Stromal cell of bone marrow (primary cell): ENCODE data around the gene CAMKMT.
"Not testable (repeated sequence)": the region's sequence is repeated elsewhere in the genome, so short reads cannot be mapped to it uniquely, and the experiment has no call there.

Source experiments
- DNase-seq: peaks from one replicate; pipeline ENCODE4 v3.0.0-alpha.2; 2012; ENCODE audit warnings: low read depth

Gene CAMKMT

DNA sequence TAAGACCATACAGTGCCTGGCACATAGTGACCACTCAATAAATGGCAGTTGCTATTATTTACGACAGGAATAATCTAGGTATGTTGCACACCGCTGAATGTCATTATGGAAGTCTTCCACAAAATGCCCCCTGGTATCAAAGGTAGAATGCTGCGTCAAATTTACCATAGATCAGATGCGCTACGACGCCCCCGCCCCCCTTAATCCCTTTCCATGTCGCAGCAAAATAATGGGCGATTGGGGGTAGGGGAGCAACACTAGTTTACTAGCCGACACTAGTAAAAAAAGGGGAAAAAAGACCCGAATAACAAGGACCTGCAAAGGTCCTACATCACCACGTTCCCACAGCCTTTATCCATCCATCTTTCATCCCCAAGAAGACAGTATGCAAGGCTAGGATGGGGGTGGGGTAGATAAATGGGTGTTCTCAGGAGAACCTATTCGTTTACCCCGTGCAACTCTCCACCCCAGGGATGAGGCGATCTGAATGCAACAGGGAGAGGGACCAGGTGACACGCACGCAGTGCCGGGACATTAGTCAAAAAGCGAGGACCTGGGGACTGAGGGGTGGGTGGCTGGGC is 908 bp upstream of the CAMKMT start:
- DNase-seq = peak; percentile 14

DNA sequence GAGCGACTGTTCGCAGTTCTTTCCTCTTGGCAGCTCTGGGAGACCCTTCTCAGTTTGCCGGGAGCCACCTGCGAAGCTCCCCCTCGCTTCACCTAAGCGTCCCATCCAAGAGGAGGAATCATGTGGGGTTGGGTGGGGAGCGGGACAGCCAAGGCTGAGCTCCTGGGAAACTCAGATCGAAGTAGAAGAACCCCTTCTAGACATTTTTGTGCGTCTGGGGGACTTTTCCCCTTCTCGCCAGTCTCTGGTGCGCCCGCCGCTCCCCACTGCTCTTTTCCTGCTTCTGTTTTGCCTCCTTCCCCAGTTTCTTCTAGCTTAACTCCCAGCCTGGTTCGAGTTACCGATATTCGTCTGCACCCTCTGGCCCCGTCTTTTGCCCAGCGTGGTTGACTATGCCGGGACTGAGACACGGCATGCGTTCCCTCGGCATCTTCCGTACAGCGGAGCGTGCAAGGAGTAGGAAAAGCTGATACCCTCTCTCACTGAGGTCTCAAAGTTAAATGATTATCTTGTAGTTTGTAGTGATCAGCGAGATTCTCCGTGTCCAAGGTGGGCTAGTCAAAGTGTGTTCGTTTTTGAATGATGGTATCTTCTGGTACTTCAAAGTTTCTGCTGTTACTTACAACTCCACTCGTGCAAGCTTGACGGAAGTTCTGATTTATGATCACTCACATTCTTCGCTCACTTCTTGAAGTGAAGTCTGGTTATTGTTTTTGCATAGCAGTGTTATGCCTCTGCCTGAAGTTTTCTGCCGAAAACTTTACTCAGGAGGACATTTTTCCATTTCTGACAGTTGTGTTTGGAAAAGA is 664 bp downstream of the CAMKMT start:
- DNase-seq = peak; percentile 25

DNA sequence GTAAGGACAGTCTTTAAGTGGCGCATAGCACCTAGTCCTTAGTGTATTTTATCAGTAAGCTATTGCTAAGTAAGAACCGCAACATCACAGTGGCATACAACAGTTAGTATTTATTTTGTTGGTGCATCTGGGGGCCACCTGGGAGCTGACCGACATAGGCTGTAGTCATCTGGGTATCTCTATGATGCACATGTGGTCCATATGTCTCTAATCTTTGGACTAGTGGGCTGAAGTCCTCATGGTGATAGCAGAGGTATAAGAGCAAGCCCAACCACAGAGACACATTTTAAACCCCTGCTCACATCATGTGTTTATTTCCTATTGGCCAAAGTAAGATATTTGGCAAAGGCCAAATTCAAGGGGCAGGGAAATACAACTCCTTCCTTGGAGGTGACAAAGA is 2.9 kb downstream of the CAMKMT start:
- no peak for DNase-seq

DNA sequence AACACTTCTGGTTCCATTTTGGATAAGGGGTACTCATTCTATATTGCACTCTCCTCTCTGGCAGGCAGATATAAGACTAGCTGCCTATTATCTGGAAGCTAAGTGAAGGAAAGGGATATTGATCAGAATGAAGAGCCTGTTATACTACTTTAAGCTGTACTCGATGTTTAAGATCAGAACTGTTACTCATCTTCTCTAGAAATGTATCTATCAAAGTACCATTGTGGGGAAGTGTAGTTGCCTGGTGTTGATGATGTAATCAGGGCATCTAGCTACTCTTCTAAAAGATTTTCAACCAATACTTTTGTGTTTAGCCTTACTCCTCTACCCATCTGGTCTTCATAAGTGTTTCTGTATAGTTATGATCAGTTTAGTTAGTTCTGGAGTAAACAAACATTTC is 5.8 kb downstream of the CAMKMT start:
- DNase-seq = no peak

DNA sequence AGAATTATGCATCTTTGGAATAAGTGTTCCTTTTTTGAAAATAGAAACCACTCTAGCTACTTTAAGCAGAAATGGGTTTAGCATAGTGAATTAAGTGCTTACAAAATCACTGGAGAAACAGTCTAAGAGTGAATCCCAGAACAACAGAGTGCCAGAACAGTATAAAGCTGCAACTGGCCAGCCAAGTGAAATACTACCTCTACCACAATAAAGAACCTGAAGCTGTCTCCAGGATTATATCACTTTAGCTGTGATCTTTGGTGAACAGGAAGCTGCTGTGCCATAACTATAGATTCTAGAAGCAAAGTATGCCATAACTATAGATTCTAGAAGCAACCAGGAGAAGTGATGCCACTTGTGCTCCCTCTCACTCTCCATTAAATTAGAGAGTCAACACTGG is 7.6 kb downstream of the CAMKMT start:
- no peak for DNase-seq

DNA sequence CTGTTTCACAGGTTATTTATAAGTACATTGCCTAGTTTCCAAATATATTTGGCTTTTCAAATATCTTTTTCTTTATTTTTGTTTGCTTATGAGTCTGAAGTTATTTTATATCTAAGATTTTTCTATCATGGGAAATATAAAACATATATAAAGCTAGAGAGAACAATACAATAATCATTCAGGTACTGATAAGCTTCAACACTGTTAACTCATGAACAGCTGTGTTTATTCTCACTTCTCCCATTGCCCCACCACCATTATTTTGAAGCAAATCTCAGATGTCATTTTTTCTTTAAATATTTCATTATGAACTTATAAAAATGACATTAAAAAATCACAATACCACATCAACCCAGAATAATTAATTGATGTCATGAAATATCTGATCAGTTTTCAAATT is 9.7 kb downstream of the CAMKMT start:
- no peak for DNase-seq

DNA sequence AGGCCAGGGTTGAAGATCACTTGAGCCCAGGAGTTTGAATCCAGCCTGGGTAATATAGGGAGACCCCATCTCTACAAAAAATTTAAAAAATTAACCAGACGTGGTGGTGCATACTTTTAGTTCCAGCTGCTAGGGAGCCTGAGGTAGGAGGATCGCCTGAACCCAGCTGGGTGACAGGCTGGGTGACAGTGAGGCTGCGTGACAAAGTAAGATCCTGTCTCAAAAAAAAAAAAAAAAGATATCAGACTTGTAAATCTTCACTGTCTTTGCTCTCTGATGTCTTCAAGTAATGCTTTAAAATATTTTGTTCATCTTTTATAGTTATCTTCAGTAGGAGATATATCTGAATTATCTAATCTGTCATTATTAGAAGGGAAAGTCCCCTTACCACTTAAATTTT is 10.5 kb downstream of the CAMKMT start:
- no peak for DNase-seq

DNA sequence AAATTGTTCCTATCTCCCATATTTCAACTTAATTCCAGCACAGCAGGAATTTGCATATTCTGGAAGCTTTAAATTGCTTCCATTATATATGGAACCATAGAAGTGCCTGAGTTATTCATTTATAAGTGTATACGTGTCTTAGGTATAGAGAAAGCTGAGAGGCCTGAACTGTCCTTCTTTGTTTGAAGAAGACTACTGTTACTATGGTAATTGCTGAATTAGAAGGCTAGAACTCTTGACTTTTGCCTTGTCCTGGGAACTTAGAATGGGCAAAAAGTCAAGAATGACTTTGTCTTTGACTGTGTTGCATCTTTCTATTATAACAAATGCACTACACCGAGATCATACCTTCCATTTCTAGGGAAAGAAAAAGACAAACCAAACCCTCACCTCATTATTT is 15.7 kb downstream of the CAMKMT start:
- no peak for DNase-seq

DNA sequence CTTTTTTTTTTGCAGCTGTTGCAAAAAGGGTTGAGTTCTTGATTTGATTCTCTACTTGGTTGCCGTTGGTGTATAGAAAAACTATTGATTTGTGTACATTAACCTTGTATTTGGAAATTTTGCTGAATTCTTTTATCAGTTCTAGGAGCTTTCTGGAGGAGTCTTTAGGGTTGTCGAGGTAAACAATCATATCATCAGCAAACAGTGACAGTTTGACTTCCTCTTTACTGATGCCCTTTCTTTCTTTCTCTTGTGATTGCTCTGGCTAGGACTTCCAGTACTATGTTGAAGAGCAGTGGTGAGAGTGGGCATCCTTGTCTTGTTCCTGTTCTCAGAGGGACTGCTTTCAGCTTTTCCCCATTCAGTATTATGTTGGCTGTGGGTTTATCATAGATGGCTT is 23.5 kb downstream of the CAMKMT start:
- not testable (repeated sequence) for DNase-seq

DNA sequence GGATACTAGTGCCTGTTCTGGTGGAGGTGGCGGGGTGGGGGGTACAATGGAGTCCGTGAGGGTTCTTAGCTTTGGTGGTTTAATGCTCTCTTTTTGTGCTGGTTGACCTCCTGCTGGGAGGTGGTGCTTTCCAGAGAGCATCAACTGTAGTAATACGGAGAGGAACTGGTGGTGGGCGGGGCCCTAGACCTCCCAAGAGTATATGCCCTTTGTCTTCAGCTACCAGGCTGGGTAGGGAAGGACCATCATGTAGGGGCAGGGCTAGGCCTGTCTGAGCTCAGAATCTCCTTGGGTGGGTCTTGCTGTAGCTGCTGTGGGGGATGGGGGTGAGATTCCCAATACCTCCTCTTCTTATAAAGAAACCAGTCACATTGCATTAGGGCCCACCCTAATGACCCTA is 27.1 kb downstream of the CAMKMT start:
- DNase-seq = no peak

DNA sequence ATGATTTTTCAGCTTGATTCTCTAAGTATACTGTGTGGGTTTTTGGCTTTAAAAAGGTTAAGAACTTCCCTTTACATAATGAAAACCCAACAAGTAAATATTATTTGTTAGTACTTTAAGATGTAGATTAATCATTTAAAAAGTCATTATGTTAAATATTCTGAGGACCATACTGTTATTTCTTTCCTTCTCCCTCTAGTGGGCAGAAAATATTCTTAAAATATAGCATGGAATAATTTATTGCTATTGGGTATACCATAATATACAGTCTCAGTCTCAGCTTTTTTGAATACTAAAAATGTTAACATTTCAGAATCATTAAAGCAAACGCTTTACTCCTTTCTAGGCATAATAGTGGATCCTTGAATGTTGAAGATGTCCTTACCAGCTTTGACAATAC is 28.1 kb downstream of the CAMKMT start:
- no peak for DNase-seq

DNA sequence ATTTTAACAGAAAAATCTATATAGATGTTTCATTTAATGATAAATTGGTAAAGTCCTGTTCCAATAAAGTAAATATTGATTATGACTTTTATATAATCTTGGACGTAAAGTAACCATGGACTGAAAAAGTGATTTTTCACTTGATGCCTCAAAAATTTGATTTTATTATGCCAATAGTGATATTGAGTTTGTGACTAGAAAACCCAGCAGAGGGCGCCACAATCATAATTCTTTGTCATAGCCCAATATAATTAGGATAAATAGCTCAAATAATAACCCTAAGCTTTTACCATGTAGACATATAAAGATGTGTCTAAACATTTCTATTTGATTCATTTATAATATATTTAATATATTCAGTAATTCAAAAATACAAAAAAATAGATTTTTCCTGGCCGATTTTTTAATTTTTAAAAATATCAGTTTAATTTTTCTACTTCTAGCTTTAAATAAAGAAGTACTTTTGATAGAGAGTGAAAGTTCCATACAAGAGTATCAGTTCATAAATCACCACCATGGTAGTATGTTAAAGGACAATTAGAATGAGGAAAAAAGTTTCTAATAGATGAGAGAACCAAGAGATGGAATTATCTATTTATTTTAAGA is 30.7 kb downstream of the CAMKMT start:
- peak; percentile 24 for DNase-seq

DNA sequence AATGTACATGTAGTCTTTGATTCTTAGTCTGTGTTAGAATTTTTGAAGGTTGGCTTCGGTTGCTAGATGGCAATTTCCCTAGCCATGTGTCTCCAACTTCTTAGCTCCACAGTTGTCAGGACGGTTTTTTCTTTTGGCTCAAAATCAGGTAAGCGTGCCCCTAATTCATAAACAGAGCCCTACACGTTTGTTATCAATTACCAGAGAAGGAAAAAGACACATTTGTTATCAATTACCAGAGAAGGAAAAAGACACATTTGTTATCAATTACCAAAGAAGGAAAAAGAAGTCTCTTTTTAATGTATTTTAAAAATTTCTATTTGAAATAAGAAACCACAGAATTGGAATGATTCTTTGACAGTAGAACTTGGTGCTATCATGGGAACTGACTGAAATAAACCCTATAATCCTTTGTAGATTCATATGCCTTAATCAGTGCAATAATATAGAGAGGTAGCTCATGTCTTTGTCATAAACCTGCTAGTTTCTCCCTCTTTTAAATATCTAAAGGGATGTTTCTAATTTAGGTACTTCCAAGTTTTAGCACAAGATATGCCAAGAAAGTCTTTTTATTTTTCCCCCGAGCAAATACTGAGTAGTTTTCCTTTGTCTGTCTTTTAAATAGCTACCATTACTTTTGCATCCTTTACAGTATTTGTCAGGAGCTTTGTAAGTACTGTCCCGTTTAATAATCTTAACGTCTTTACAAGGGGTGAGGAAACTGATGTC is 35.9 kb downstream of the CAMKMT start:
- no peak for DNase-seq

DNA sequence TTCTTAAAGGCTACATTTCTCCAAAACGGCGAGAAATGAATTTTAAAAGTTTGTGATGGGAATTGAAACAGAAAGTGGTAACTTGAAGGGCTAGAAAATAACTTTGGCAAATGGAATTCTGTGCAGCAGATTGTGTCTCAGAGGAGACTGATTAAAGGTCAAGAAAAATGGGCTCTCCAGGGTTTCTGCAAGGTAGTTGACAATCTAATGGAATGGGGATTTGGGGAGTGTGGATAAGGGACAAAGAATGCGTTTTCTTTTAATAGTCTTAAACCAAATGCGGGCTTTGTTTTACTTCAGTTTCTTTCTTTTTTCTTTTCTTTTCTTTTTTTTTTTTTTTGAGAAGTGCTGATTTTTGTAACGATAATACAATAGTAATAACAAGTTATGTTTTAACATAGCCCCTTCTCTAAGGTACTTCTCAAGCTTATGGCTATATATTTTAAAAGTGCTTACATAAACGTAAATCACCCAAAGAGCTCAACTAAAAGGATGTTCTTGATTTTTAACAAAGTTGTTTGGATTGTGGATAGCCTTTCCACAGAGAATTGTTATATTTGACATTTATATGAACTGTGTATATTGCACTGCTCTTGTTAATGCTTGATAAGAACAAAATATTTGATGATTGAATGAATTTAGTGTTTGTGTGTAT is 36.6 kb downstream of the CAMKMT start:
- no peak for DNase-seq

DNA sequence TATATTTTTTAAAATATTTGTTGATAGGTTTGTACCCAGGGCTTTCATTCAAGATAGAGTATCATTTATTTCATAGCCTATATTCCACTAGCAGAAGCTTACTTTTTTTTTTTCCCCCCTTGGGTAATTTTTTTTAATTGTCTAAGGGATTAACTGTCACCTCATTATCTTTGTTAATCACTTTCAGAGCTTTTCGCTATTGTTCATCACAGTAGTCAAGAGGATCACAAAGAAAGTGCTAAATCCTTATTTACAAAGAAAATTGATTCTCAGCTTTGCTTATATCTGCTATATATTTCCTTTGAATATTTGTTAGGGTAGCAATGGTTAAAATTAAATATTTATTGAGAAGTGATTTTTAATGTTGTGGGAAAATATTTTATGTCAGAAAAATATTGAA is 59.0 kb downstream of the CAMKMT start:
- DNase-seq = no peak

DNA sequence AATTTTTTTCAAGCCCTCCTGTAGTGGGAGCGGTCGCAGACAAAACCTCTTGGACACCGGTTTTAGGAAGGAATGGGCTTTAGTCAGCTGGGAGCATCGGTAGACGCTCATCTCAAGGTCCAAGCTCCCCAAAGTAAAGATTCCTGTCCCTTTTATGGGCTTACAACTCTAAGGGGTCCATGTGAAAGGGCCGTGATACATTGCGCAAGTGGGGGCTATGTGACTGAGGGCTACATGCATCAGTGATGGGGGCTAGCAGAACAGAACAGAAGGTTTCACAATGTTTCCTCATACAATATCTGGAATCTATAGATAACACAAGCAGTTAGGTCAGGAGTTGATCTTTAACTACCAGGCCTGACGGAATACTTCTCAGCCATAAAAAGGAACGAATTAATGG is 62.5 kb downstream of the CAMKMT start:
- DNase-seq = no peak

DNA sequence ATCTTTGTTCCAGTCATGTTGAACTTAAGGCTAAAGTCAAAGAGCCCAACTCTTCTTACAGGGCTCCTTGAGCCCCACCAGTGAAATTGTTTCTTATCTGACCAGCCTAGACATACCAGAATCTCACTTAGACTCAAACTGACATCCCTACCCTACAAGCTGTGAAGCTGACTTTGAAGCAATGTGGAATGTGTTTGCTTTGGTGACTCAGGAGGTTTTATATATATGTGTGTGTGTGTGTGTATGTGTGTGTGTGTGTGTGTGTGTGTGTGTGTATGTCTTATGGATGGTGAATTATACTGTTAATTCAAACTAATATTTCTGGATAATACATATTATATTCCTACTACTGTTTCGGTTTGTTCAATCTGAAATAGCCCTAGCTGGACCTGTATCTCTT is 67.3 kb downstream of the CAMKMT start:
- DNase-seq = no peak

DNA sequence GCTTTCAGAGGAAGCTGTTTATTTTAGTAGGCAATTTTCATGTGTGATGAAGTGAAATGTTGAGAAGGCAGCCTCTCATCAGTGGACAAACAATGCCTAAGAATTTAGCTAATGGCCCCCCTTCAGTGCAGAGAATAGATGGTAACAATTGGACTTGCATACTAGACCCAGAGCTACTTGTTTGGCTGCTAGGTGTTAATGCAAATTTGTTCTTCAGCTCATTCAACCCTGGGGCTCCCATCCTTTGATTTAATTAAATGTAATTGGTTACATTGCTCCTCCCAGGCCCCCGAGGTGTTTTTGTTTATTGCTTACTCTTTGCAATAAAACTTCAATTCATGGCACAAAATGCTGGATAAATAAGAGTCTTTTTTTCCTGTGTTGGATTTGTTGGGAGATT is 68.6 kb downstream of the CAMKMT start:
- no peak for DNase-seq

DNA sequence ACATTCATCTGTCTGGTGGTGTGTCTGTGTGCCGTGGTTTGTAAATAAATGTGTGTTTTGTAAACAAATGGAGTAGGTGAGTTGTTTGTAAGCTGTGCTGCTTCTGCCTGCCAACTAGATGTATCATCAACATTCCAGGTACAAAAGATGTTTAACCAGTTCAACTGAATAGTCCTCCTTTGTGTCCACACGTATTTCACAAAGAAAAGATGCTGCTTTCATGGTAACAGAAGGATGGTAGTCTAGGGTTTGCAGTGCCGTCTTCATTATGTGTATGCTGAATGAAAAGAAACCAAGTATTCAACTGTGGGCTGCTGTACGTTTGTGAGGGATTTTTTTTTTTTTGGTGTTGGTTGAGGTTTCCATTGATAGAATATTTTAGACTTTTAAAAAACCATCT is 72.1 kb downstream of the CAMKMT start:
- DNase-seq = no peak

DNA sequence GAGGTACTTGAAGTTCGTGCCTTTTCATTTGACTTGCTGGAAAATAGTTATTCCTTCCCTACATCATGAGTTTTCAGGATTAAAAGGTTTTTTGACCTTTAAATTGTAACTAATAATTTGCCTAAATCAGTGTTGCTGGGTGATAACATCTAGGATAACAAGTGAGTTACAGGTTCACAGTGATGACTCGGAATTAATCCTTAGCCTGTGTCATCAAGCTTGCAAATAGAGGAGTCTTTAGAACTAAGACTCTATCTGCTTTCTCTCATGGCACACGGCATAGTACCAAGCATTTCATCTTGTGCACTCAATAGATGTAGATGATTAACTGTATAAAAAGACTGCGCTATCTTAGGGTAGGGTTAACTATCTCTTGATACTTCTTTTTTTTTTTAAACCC is 79.5 kb downstream of the CAMKMT start:
- no peak for DNase-seq

DNA sequence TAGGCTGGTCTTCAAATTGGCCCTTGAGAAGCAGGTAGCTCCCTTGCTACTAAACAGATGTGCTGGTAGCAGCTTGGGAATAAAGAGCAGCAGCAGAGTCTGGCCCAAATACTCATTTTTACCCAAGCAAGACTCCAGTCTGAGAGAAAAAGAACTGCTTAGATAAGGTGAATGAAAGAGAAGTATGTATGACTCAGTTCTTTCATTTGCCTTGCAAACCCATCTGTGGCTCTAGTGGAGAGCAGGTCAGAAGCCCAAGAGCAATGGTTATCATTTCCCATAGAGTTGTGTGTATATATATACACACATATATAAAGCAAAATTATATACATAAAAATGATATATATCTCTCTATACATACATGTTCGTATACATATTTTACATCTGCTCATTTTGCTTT is 80.3 kb downstream of the CAMKMT start:
- no peak for DNase-seq

DNA sequence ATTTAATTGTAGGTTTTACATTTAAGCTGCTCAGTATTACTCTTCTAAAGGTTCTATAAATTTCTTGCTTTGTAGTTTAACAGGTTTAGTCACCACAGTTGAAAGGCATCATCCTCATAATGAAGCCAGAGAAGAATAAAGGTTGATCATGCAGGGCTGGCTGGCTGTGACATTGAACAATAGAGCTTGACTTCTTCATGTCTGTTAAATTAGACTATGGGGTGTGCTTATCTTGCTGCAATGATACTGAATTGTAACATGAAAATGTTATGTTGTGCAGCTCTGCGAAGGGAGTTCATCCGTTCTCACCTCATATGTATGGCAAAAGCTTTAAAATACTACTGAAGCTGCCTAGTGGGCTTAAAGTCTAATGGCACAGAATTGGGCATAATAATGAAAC is 81.8 kb downstream of the CAMKMT start:
- DNase-seq = no peak
